ENCODE results near the gene LRRC8B.

GRCh38 chr1:89607156-89607555 is 82.5 kb downstream of the LRRC8B start:
- TF ChIP-seq POLR2AphosphoS5 (IDR thresholded peaks at IDR 0.05) (no peak), CTCF (IDR thresholded peaks at IDR 0.05) (no peak), EP300 (IDR thresholded peaks at IDR 0.05) (no peak), POLR2A (IDR thresholded peaks at IDR 0.05; ENCODE audit: low read depth) (no peak)
